Skeletal muscle satellite cell (primary cell): Measurements from ENCODE around the gene ITPRID1.
"Not testable (repeated sequence)": the region's sequence is repeated elsewhere in the genome, so short reads cannot be mapped to it uniquely, and the experiment has no call there.

Experiments
- H3K27me3 ChIP-seq: 2 replicates; pipeline ENCODE4 v1.7.0; 2013; ENCODE audit warnings: low read length; ENCODE audit not compliant: control insufficient read depth, insufficient read depth
- H3K36me3 ChIP-seq: 2 replicates; pipeline ENCODE4 v1.7.0; 2013; ENCODE audit warnings: mild to moderate bottlenecking, control low read depth, low read length; ENCODE audit not compliant: insufficient read depth
- H3K4me1 ChIP-seq: 2 replicates; pipeline ENCODE4 v1.7.0; 2013; ENCODE audit warnings: low read length; ENCODE audit not compliant: control insufficient read depth, insufficient read depth
- H3K4me2 ChIP-seq: 2 replicates; pipeline ENCODE4 v1.7.0; 2013; ENCODE audit warnings: mild to moderate bottlenecking, low read length
- H3K4me3 ChIP-seq: 2 replicates; pipeline ENCODE4 v1.7.0; 2013; ENCODE audit warnings: low read length
- H3K9ac ChIP-seq: 2 replicates; pipeline ENCODE4 v1.7.0; 2013; ENCODE audit warnings: mild to moderate bottlenecking, low read depth, low read length, moderate library complexity
- H3K9me3 ChIP-seq: replicated peaks from 2 replicates; pipeline ENCODE4 v1.7.0; 2013; ENCODE audit warnings: mild to moderate bottlenecking, control low read depth, low read length

Gene ITPRID1

DNA sequence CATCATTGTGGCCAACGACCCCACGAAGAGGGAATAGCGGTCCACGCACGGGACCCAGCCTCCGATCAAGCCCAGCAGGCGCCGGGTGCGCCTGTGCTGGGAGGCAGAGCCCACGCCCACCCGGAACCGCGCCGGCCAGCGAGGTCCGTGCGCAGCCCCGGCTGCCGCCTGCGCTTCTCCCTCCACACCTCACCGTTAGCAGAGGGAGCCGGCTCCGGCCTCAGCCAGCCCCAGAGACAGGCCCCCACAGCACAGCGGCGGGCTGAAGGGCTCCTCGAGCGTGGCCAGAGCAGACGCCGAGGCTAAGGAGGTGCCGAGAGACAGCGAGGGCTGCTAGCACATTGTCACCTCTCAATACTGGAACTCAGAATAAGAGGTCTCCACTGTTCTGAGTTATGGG lies 3.6 kb downstream of the ITPRID1 start:
- Histone ChIP-seq H3K4me2 (no peak overlapping the region), H3K9me3 (no peaks in the 10 kb centered on the region), H3K9ac (no peak overlapping the region), H3K27me3 (no peaks in the 10 kb centered on the region), H3K4me1 (no peaks in the 10 kb centered on the region), H3K4me3 (no peak overlapping the region), H3K36me3 (no peaks in the 10 kb centered on the region)

- Histone ChIP-seq H3K27me3 (no peaks in the 10 kb centered on the region), H3K4me3 (no peak overlapping the region), H3K4me1 (no peaks in the 10 kb centered on the region), H3K36me3 (no peaks in the 10 kb centered on the region), H3K4me2 (no peak overlapping the region), H3K9ac (no peak overlapping the region), H3K9me3 (no peaks in the 10 kb centered on the region)
Observed at GRCh38 chr7:31518766-31519165, 4.9 kb downstream of the ITPRID1 start.

DNA sequence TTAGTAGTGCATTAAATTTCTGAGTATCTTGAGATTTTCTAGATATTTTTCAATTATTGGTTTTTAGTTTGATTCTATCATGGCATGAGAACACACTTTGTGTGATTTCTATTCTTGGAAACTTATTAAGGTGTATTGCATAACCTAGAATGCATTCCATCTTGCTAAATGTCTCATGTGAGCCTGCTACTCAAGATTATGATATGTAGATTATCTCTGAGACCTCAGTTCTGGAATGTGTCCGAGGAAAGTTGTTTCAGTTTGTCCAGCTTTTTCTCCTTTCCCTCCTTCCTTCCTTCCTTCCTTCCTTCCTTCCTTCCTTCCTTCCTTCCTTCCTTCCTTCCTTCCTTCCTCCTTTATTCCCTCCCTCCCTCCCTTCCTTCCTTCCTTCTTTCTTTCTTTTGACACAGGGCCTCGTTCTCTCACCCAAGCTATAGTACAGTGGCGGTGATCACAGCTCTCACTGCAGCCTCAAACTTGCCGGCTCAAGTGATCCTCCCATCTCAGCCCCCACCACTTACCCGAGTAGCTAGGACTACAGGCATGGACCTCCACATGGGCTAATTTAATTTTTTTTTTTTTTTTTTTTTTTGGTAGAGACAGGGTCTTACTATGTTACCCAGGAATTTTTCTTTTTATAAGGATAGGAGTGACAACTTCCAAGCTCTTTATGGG lies 7.6 kb downstream of the ITPRID1 start:
- Histone ChIP-seq H3K9me3 (no peaks in the 10 kb centered on the region), H3K4me2 (no peak overlapping the region), H3K4me3 (no peak overlapping the region), H3K4me1 (no peaks in the 10 kb centered on the region), H3K36me3 (no peaks in the 10 kb centered on the region), H3K27me3 (no peaks in the 10 kb centered on the region), H3K9ac (no peak overlapping the region)

DNA sequence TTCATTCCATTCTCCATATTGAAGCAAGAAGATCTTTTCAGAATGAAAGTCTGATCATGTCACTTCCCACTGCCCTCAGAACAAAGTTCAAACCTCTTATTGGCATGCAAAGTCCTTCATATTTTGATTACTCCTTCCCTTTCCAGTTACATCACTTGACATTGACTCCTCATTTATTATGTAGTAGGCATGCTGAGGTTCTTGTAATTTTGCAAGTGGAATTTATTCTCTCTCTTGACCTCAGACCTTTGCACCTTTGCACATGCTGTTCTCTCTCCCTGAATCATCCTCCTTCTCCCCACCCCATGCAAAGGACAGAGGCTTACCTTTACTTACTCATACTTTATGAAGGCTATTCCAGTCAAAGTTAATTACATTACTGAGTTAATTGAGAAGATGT lies 13.0 kb downstream of the ITPRID1 start:
- Histone ChIP-seq H3K4me1 (no peaks in the 10 kb centered on the region), H3K27me3 (no peaks in the 10 kb centered on the region), H3K4me2 (no peak overlapping the region), H3K4me3 (no peak overlapping the region), H3K9ac (no peak overlapping the region), H3K9me3 (no peaks in the 10 kb centered on the region), H3K36me3 (no peaks in the 10 kb centered on the region)

DNA sequence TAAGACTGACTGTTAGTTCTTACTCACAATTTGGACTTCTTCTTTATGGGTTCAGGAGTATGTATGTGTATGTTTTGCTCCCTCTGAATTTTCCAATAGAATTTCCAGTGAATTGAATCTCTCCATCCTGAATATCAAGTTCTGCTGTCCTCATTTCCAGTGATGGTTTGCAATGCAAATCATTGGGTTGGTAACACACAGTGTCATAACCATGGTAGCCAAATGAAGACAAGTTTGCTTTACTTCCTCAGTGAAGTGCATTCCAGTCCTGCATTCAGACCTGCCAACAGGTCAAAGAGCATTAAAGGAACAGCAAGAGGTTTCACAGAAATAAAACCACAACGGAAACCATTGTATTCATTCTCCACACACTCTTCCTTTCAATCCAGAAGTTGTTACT lies 15.2 kb downstream of the ITPRID1 start:
- Histone ChIP-seq H3K9me3 (no peaks in the 10 kb centered on the region), H3K4me2 (no peak overlapping the region), H3K4me3 (no peak overlapping the region), H3K4me1 (no peaks in the 10 kb centered on the region), H3K27me3 (no peaks in the 10 kb centered on the region), H3K9ac (no peak overlapping the region), H3K36me3 (no peaks in the 10 kb centered on the region)

- not testable (repeated sequence) for H3K4me3 ChIP-seq, H3K4me2 ChIP-seq, H3K9ac ChIP-seq, H3K4me1 ChIP-seq, H3K9me3 ChIP-seq, H3K27me3 ChIP-seq, H3K36me3 ChIP-seq
Observed at GRCh38 chr7:31540651-31541185, 26.8 kb downstream of the ITPRID1 start.

DNA sequence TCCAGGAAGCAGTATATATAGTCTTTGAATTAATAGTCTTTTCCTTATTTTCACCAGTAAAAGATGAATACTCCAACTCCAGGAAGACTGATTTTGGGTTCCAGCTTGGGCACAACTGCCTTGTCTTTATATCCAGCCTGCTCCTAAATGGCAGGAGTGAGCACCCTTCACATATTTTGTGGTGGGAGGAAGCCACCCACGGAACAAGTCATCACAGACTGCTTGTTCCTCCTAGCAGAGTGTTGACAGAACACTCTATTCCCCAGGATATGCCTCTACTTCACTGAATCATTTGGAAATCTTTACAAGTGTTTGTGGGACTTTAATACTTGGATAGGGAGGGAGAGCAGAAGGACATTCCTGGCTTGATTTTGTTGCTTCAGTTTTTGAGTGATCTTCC lies 31.7 kb downstream of the ITPRID1 start:
- no peak overlapping the region for H3K4me2 ChIP-seq
- H3K9me3 ChIP-seq, result no peaks in the 10 kb centered on the region
- H3K27me3 ChIP-seq, result no peaks in the 10 kb centered on the region
- H3K9ac ChIP-seq, result no peak overlapping the region
- no peak overlapping the region for H3K4me3 ChIP-seq
- H3K4me1 ChIP-seq, result no peaks in the 10 kb centered on the region
- no peaks in the 10 kb centered on the region for H3K36me3 ChIP-seq

- H3K36me3 ChIP-seq, result no peaks in the 10 kb centered on the region
- H3K9me3 ChIP-seq, result no peaks in the 10 kb centered on the region
- H3K4me2 ChIP-seq, result no peak overlapping the region
- no peak overlapping the region for H3K9ac ChIP-seq
- H3K27me3 ChIP-seq, result no peaks in the 10 kb centered on the region
- H3K4me1 ChIP-seq, result no peaks in the 10 kb centered on the region
- no peak overlapping the region for H3K4me3 ChIP-seq
Observed at GRCh38 chr7:31549611-31550010, 35.7 kb downstream of the ITPRID1 start.

DNA sequence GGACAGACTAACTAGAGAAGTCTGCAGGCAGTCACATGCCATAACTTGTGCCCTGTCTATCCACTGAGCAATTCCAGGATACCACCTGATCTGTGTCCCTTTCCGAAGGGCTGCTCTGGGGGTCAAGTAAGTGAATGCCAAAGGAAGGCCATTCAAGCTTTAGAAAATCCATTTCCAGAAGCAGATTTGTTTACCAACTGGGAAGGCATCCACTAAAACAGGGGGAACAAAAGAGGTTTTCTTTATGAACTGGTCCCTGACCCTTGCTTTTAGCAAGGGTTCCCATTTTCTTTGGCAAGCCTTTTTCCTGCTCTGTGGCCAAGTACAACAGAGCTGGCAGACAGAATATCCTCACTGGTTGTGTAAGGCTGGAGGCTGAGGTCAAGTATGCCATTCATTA lies 36.5 kb downstream of the ITPRID1 start:
- no peak overlapping the region for H3K4me2 ChIP-seq
- no peaks in the 10 kb centered on the region for H3K36me3 ChIP-seq
- no peaks in the 10 kb centered on the region for H3K9me3 ChIP-seq
- H3K4me3 ChIP-seq, result no peak overlapping the region
- no peak overlapping the region for H3K9ac ChIP-seq
- no peaks in the 10 kb centered on the region for H3K27me3 ChIP-seq
- no peaks in the 10 kb centered on the region for H3K4me1 ChIP-seq

DNA sequence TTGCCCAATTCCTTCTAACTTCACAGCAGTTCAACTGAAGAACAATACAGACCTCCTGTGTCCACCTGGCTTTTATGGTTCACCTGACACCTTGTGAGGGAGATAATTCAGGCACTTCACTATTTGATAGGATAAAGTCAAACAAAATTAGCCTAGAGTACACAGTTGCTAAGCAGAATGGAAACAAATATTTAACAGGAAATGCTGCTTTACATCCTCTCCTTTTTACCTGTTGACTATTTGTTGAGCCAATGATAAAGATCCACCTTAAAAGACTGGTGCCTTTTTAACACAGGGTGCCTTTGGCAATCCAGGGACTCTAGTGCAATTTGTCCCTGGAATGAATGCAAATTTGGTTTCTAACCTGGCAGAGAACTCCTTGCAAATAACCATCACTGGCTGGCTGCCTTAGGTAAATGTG lies 39.8 kb downstream of the ITPRID1 start:
- no peak overlapping the region for H3K4me3 ChIP-seq
- H3K4me2 ChIP-seq, result no peak overlapping the region
- no peaks in the 10 kb centered on the region for H3K9me3 ChIP-seq
- no peaks in the 10 kb centered on the region for H3K27me3 ChIP-seq
- no peaks in the 10 kb centered on the region for H3K4me1 ChIP-seq
- no peaks in the 10 kb centered on the region for H3K36me3 ChIP-seq
- no peak overlapping the region for H3K9ac ChIP-seq

DNA sequence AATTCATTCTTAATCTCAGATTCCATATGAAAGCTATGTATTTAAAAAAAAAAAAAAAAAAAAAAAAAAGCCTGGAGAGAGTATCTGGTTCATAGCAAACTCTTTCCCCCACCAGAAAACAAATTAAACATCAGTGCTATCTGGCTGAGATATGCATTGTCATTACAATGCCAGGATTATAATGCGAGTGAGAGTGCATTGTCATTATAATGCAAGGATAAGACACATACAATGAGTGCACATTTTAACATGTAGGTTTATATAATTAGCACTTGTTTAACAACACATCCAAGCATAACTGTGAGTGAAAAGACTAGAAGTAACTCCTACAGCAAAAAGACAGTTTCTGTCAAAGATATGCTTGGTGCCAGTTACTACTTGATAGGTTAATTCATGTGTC lies 48.1 kb downstream of the ITPRID1 start:
- Histone ChIP-seq H3K36me3 (no peaks in the 10 kb centered on the region), H3K9me3 (no peaks in the 10 kb centered on the region), H3K4me3 (no peak overlapping the region), H3K4me2 (no peak overlapping the region), H3K27me3 (no peaks in the 10 kb centered on the region), H3K9ac (no peak overlapping the region), H3K4me1 (no peaks in the 10 kb centered on the region)

DNA sequence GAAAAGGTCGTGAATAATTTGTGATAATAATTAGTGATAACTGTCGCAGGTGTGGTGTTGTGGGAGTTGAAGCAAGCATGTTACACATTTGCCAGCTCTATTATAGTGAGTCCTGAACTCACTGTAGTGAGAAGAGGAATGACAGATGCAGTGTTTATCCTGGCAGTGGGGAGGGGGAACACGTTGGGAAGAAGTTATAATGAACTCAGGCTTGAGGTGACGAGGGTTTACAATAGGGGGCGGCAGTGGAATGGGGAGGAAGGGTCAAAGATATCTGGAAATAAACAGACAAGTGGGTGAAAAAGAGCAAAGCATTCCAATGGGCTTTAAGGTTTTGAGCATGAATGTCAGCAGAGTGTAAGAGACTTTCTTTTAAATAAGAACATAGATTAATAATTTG lies 49.6 kb downstream of the ITPRID1 start:
- H3K36me3 ChIP-seq, result no peaks in the 10 kb centered on the region
- H3K9ac ChIP-seq, result no peak overlapping the region
- no peaks in the 10 kb centered on the region for H3K4me1 ChIP-seq
- H3K9me3 ChIP-seq, result no peaks in the 10 kb centered on the region
- H3K4me2 ChIP-seq, result no peak overlapping the region
- no peak overlapping the region for H3K4me3 ChIP-seq
- H3K27me3 ChIP-seq, result no peaks in the 10 kb centered on the region
